Prostate gland (tissue), 2 donors: ENCODE measurements around the gene DAGLA. TPM values are rescaled to one million over a fixed set of nuclear protein-coding genes. Genes with fewer than 3 reads are reported as not detected.

Source experiments
- DNase-seq: peaks from one replicate; pipeline ENCODE4 v3.0.0-alpha.2; 2019; ENCODE audit warnings: low spot score
- H3K27ac ChIP-seq, 2 donors: fragments of 200-600 bp; sonication (generic); 2 replicates each; pipeline ENCODE4 v1.5.1; 2017 to 2019
- H3K27me3 ChIP-seq: fragments of 200-600 bp; sonication (generic); replicated peaks from 2 replicates; pipeline ENCODE4 v1.5.1; 2019; ENCODE audit not compliant: insufficient read depth
- H3K36me3 ChIP-seq, 2 donors: fragments of 200-600 bp; sonication (generic); 1 replicate in 1 of 2; 2 replicates in 1 of 2; pipeline versions ENCODE4 v1.5.1 to v1.8.1; 2017 to 2019
- H3K4me1 ChIP-seq: fragments of 200-600 bp; sonication (generic); replicated peaks from 2 replicates; pipeline ENCODE4 v1.5.1; 2019
- H3K4me3 ChIP-seq, 2 donors: fragments of 200-600 bp; sonication (generic); 2 replicates each; pipeline ENCODE4 v1.5.1; 2017 to 2019
- H3K9me3 ChIP-seq: fragments of 200-600 bp; sonication (generic); 2 replicates; pipeline ENCODE4 v1.5.1; 2017
- CTCF ChIP-seq, 4 experiments: fragments of 200-600 bp in 2 of 4; fragments of 450-650 bp in 2 of 4; sonication (generic) in 2 of 4; IDR thresholded peaks; 1 replicate in 3 of 4; 2 replicates in 1 of 4; pipeline ENCODE4 v1.5.1; 2016 to 2019; ENCODE audit warnings: antibody characterized with exemption in 4 of 4, mild to moderate bottlenecking in 2 of 4, moderate library complexity in 2 of 4
- POLR2A ChIP-seq: fragments of 450-650 bp; IDR thresholded peaks from one replicate; pipeline ENCODE4 v1.6.1; 2016; ENCODE audit warnings: antibody characterized with exemption, mild to moderate bottlenecking
- POLR2AphosphoS5 ChIP-seq: sonication (generic); formaldehyde crosslinking; IDR thresholded peaks from one replicate; pipeline ENCODE4 v1.6.1; 2017; ENCODE audit warnings: antibody characterized with exemption
- WGBS: methylation state at CpG from one replicate; pipeline ENCODE4 v1.1.5; 2018; 5-methylcytosine and 5-hydroxymethylcytosine counted together
- intact Hi-C: fragments of 100-400 bp; cut with DNase I; formaldehyde crosslinking; loops from one replicate; pipeline ENCODE4 v1.14.2; 2022
- total RNA-seq, 2 donors: library from RNA; depleted of rRNA; stranded (reverse); fragments of >200 nt; gene quantifications; one replicate each; pipeline ENCODE4 v1.1.0, GENCODE V29; 2016

Gene DAGLA
- total RNA-seq, 2 donors from 2014 or later: 10.8 to 12.2 TPM

GRCh38 chr11:61684870-61685616, 4.9 kb downstream of the DAGLA start:
- TF ChIP-seq POLR2A (no peak), CTCF (IDR thresholded peaks at IDR 0.05) (no peak), POLR2AphosphoS5 (no peak)
- Histone ChIP-seq H3K27ac (no peak overlapping the region), H3K9me3 (no peaks in the 10 kb centered on the region), H3K4me1 (peaks cover 31% of the 10 kb centered on the region), H3K36me3 (no peaks in the 10 kb centered on the region), H3K27me3 (no peaks in the 10 kb centered on the region), H3K4me3 (no peak overlapping the region)
- DNase-seq: no peak
- 92% methylated on average over 14 of the region's 14 CpGs for WGBS
- intact Hi-C loops: no loop called here

GRCh38 chr11:61685617-61685967, 5.4 kb downstream of the DAGLA start:
- Histone ChIP-seq H3K36me3 (no peaks in the 10 kb centered on the region), H3K4me1 (peaks cover 31% of the 10 kb centered on the region), H3K27ac (no peak overlapping the region), H3K9me3 (no peaks in the 10 kb centered on the region), H3K27me3 (no peaks in the 10 kb centered on the region), H3K4me3 (no peak overlapping the region)
- TF ChIP-seq CTCF (IDR thresholded peaks at IDR 0.05): no peak
- TF ChIP-seq POLR2A: no peak
- no peak for TF ChIP-seq POLR2AphosphoS5
- WGBS: 86% methylated on average over 9 of the region's 9 CpGs
- intact Hi-C loops: no loop called here
- DNase-seq: no peak

- H3K27ac ChIP-seq: no peak overlapping the region
- no peaks in the 10 kb centered on the region for H3K36me3 ChIP-seq
- no peaks in the 10 kb centered on the region for H3K9me3 ChIP-seq
- WGBS: 91% methylated on average over 8 of the region's 8 CpGs
- TF ChIP-seq POLR2A (no peak), CTCF (IDR thresholded peaks at IDR 0.05) (no peak), POLR2AphosphoS5 (no peak)
- intact Hi-C loops: no loop called here
- no peaks in the 10 kb centered on the region for H3K27me3 ChIP-seq
- no peak overlapping the region for H3K4me3 ChIP-seq
- DNase-seq: no peak
- H3K4me1 ChIP-seq: peaks cover 26% of the 10 kb centered on the region
These were observed 5.9 kb downstream of the DAGLA start for GRCh38 chr11:61686066-61686465.

GRCh38 chr11:61686469-61686868, 6.3 kb downstream of the DAGLA start:
- Histone ChIP-seq H3K4me3 (no peak overlapping the region), H3K27ac (peak overlapping the region in 1 of 2 donors; percentile 5), H3K9me3 (no peaks in the 10 kb centered on the region), H3K27me3 (no peaks in the 10 kb centered on the region), H3K36me3 (no peaks in the 10 kb centered on the region), H3K4me1 (peaks cover 22% of the 10 kb centered on the region)
- intact Hi-C loops: no loop called here
- 89% methylated on average over 8 of the region's 8 CpGs for WGBS
- no peak for DNase-seq
- no peak for TF ChIP-seq POLR2AphosphoS5

- H3K27ac ChIP-seq: peak overlapping the region; percentile 91 to 93
- no peak for DNase-seq
- H3K4me1 ChIP-seq: peaks cover 19% of the 10 kb centered on the region
- H3K36me3 ChIP-seq: no peaks in the 10 kb centered on the region
- intact Hi-C loops: no loop called here
- no peak overlapping the region for H3K4me3 ChIP-seq
- no peaks in the 10 kb centered on the region for H3K9me3 ChIP-seq
- H3K27me3 ChIP-seq: no peaks in the 10 kb centered on the region
- 98% methylated on average over 11 of the region's 11 CpGs for WGBS
- TF ChIP-seq POLR2A: no peak
- no peak for TF ChIP-seq CTCF (IDR thresholded peaks at IDR 0.05)
- no peak for TF ChIP-seq POLR2AphosphoS5
These were observed 7.2 kb downstream of the DAGLA start for GRCh38 chr11:61687420-61687819.
